MM.1S (cell line): Measurements from ENCODE around the gene PLSCR3.

Experiments
- DNase-seq: peaks from one replicate; pipeline ENCODE4 v3.0.0-alpha.2; 2015
- H2AFZ ChIP-seq: fragments of 300-600 bp; sonication (generic); 2 replicates; pipeline ENCODE4 v1.6.0; 2016; ENCODE audit warnings: antibody characterized with exemption, low read length
- H3F3A ChIP-seq: fragments of 300-600 bp; sonication (generic); 2 replicates; pipeline ENCODE4 v1.6.1; 2016; ENCODE audit warnings: mild to moderate bottlenecking, antibody characterized with exemption, low read length, moderate library complexity, mixed read lengths; ENCODE audit not compliant: insufficient read depth
- H3K27ac ChIP-seq: fragments of 300-600 bp; sonication (generic); 2 replicates; pipeline ENCODE4 v1.5.1; 2016; ENCODE audit warnings: mild to moderate bottlenecking, low read length
- H3K27me3 ChIP-seq: fragments of 300-600 bp; sonication (generic); replicated peaks from 2 replicates; pipeline ENCODE4 v1.6.0; 2016; ENCODE audit warnings: low read length; ENCODE audit not compliant: insufficient read depth
- H3K36me3 ChIP-seq: fragments of 300-600 bp; sonication (generic); replicated peaks from 2 replicates; pipeline ENCODE4 v1.6.1; 2016; ENCODE audit warnings: mild to moderate bottlenecking, low read length, mixed read lengths; ENCODE audit not compliant: insufficient read depth
- H3K4me1 ChIP-seq: fragments of 300-600 bp; sonication (generic); 2 replicates; pipeline ENCODE4 v1.6.1; 2016; ENCODE audit warnings: low read length, mixed read lengths
- H3K4me2 ChIP-seq: fragments of 300-600 bp; sonication (generic); 2 replicates; pipeline ENCODE4 v1.6.0; 2016; ENCODE audit warnings: low read depth, low read length
- H3K4me3 ChIP-seq: fragments of 300-600 bp; sonication (generic); 2 replicates; pipeline ENCODE4 v1.5.1; 2016; ENCODE audit warnings: low read length, mixed read lengths
- H3K79me2 ChIP-seq: fragments of 300-600 bp; sonication (generic); 2 replicates; pipeline ENCODE4 v1.6.1; 2016; ENCODE audit warnings: mixed run types, low read length, mixed read lengths
- H3K9ac ChIP-seq: fragments of 300-600 bp; sonication (generic); 2 replicates; pipeline ENCODE4 v1.6.1; 2016; ENCODE audit warnings: low read length, mixed read lengths
- H3K9me2 ChIP-seq: fragments of 300-600 bp; sonication (generic); replicated peaks from 2 replicates; pipeline ENCODE4 v1.6.1; 2016; ENCODE audit warnings: mild to moderate bottlenecking, low read length, mixed read lengths; ENCODE audit not compliant: insufficient read depth
- H3K9me3 ChIP-seq: fragments of 300-600 bp; sonication (generic); replicated peaks from 2 replicates; pipeline ENCODE4 v1.6.1; 2016; ENCODE audit warnings: mild to moderate bottlenecking, low read length, mixed read lengths; ENCODE audit not compliant: insufficient read depth
- H4K20me1 ChIP-seq: fragments of 300-600 bp; sonication (generic); 2 replicates; pipeline ENCODE4 v1.6.1; 2016; ENCODE audit warnings: mild to moderate bottlenecking, low read length, moderate library complexity, mixed read lengths; ENCODE audit not compliant: insufficient read depth
- CTCF ChIP-seq: fragments of 300-600 bp; sonication (generic); IDR thresholded peaks from 2 replicates; pipeline ENCODE4 v1.5.1; 2016; ENCODE audit warnings: antibody characterized with exemption, low read length, mixed read lengths
- EZH2 ChIP-seq: fragments of 300-600 bp; sonication (generic); optimal IDR thresholded peaks from 2 replicates; pipeline ENCODE3; 2017; ENCODE audit warnings: low read depth, mild to moderate bottlenecking, antibody characterized with exemption, low read length, mixed read lengths
- EZH2phosphoT487 ChIP-seq: fragments of 300-600 bp; sonication (generic); IDR thresholded peaks from 2 replicates; pipeline ENCODE4 v1.6.1; 2018; ENCODE audit warnings: antibody characterized with exemption, low read length

PLSCR3 gene

GRCh38 chr17:7441266-7441665, 46.9 kb upstream of the PLSCR3 start:
- Histone ChIP-seq H3K9me3 (no peaks in the 10 kb centered on the region), H2AFZ (no peak overlapping the region), H3K4me2 (no peak overlapping the region), H3K36me3 (no peaks in the 10 kb centered on the region), H3K79me2 (no peaks in the 10 kb centered on the region), H3K27me3 (peaks cover 79% of the 10 kb centered on the region), H3K27ac (no peak overlapping the region), H3K4me3 (no peak overlapping the region), H4K20me1 (no peaks in the 10 kb centered on the region), H3K9me2 (no peaks in the 10 kb centered on the region), H3F3A (0 out of 2 replicates have a peak, but pooled peaks cover 4% of the 10 kb centered on the region), H3K4me1 (peaks cover 8% of the 10 kb centered on the region), H3K9ac (no peak overlapping the region)
- TF ChIP-seq EZH2phosphoT487: no peak
- TF ChIP-seq CTCF: no peak
- no peak for TF ChIP-seq EZH2
- DNase-seq: no peak

- Histone ChIP-seq H3K79me2 (no peaks in the 10 kb centered on the region), H3F3A (peaks cover 9% of the 10 kb centered on the region), H3K27me3 (peaks cover 75% of the 10 kb centered on the region), H3K27ac (no peak overlapping the region), H2AFZ (no peak overlapping the region), H3K4me2 (no peak overlapping the region), H3K4me3 (no peak overlapping the region), H3K36me3 (no peaks in the 10 kb centered on the region), H3K9ac (no peak overlapping the region), H3K9me3 (no peaks in the 10 kb centered on the region), H3K4me1 (peaks cover 10% of the 10 kb centered on the region), H4K20me1 (no peaks in the 10 kb centered on the region), H3K9me2 (no peaks in the 10 kb centered on the region)
- TF ChIP-seq EZH2phosphoT487: no peak
- TF ChIP-seq EZH2: no peak
- no peak for TF ChIP-seq CTCF
- no peak for DNase-seq
Observed at GRCh38 chr17:7440834-7441195, 46.5 kb upstream of the PLSCR3 start.

GRCh38 chr17:7440113-7440833, 45.9 kb upstream of the PLSCR3 start:
- DNase-seq: no peak
- peaks cover 69% of the 10 kb centered on the region for H3K27me3 ChIP-seq
- H3K36me3 ChIP-seq: no peaks in the 10 kb centered on the region
- H3K4me2 ChIP-seq: no peak overlapping the region
- no peak overlapping the region for H3K27ac ChIP-seq
- H3K9me3 ChIP-seq: no peaks in the 10 kb centered on the region
- H3K9me2 ChIP-seq: no peaks in the 10 kb centered on the region
- H3F3A ChIP-seq: peaks cover 14% of the 10 kb centered on the region
- H3K9ac ChIP-seq: no peak overlapping the region
- H3K79me2 ChIP-seq: no peaks in the 10 kb centered on the region
- no peak overlapping the region for H3K4me3 ChIP-seq
- peaks cover 10% of the 10 kb centered on the region for H3K4me1 ChIP-seq
- no peak for TF ChIP-seq EZH2phosphoT487
- TF ChIP-seq EZH2: no peak
- no peak for TF ChIP-seq CTCF
- H4K20me1 ChIP-seq: no peaks in the 10 kb centered on the region
- no peak overlapping the region for H2AFZ ChIP-seq
